Esophagus squamous epithelium (tissue), 4 donors: Measurements from ENCODE around the gene ZNF211.

ENCODE experiments used
- POLR2A ChIP-seq, 4 donors: fragments of 450-650 bp; IDR thresholded peaks; one replicate each; pipeline ENCODE4 v1.6.1; 2017; ENCODE audit warnings: antibody characterized with exemption in 4 of 4, mild to moderate bottlenecking in 4 of 4, moderate library complexity in 3 of 4
- TF ChIP-seq, protein P1 (sequence below), 6 experiments: fragments of 450-650 bp in 4 of 6; fragments of 200-600 bp in 2 of 6; sonication (generic) in 2 of 6; IDR thresholded peaks; one replicate each; pipeline ENCODE4 v1.5.1; 2016 to 2019; ENCODE audit warnings: antibody characterized with exemption in 6 of 6, mild to moderate bottlenecking in 4 of 6, moderate library complexity in 4 of 6

DNA sequence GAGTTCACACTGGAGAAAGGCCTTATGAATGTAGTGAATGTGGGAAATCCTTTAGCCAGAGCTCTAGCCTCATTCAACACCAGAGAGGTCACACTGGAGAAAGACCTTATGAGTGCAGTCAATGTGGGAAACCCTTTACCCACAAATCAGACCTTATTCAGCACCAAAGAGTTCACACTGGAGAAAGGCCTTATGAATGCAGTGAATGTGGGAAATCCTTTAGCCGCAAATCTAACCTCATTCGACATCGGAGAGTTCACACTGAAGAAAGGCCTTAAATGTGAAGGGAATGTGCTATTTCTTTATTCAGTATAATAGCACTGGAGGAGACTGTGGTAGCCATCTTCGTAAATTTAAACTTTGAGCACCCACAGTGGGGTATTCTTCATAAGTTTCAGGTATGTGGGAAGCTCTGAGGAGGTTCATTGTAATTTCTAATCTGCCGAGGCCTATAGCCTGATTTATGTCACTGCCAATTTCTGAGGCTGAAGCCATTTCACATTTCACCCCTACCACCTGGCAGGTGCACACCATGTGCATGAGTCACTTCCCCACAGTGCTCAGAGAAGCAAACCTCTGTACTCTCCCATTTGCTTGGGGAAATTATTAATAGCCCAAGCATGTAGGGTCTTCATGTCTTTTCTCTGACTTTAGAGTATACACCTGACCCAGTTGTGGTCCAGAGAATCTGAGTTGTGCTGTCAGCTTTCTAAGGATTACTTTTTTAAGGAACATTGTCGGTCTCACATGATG lies 55.2 kb downstream of the ZNF211 start:
- TF ChIP-seq, protein P1, sequence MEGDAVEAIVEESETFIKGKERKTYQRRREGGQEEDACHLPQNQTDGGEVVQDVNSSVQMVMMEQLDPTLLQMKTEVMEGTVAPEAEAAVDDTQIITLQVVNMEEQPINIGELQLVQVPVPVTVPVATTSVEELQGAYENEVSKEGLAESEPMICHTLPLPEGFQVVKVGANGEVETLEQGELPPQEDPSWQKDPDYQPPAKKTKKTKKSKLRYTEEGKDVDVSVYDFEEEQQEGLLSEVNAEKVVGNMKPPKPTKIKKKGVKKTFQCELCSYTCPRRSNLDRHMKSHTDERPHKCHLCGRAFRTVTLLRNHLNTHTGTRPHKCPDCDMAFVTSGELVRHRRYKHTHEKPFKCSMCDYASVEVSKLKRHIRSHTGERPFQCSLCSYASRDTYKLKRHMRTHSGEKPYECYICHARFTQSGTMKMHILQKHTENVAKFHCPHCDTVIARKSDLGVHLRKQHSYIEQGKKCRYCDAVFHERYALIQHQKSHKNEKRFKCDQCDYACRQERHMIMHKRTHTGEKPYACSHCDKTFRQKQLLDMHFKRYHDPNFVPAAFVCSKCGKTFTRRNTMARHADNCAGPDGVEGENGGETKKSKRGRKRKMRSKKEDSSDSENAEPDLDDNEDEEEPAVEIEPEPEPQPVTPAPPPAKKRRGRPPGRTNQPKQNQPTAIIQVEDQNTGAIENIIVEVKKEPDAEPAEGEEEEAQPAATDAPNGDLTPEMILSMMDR (IDR thresholded peaks at IDR 0.05): no peak
- no peak for TF ChIP-seq POLR2A (IDR thresholded peaks at IDR 0.05)
